Measurements from ENCODE around the gene SLC66A1. TPM values are rescaled to one million over a fixed set of nuclear protein-coding genes. Genes with fewer than 3 reads are reported as not detected.
"Not testable (repeated sequence)": the region's sequence is repeated elsewhere in the genome, so short reads cannot be mapped to it uniquely, and the experiment has no call there.

SLC66A1 gene
- total RNA-seq, 1 experiment from 2014 or later: 32.8 TPM

DNA sequence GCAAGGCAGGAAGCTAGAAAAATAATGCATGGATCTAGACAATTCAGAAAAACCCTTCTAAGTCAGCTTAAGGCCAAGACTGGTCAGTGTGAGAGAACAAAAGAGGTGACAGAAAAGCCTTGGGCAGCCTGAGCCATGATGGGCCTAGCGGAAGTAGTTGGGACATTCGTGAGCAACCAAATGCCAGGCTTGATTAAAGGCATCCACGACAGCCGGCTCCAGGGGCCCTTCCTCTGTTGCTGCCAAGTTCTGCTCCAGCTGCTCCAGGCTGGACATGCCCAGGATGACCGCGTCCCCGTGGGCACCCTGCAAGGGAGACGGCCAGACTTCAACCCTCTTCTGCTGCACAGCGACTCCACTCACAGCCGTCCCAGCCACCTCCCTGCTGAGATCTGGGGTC is 8.0 kb upstream of the SLC66A1 start:
- not testable (repeated sequence) for DNase-seq (ENCODE audit: low read depth)

- no peak for DNase-seq (ENCODE audit: low read depth)
Measured at GRCh38 chr1:19305880-19306279, 6.2 kb upstream of the SLC66A1 start.

DNA sequence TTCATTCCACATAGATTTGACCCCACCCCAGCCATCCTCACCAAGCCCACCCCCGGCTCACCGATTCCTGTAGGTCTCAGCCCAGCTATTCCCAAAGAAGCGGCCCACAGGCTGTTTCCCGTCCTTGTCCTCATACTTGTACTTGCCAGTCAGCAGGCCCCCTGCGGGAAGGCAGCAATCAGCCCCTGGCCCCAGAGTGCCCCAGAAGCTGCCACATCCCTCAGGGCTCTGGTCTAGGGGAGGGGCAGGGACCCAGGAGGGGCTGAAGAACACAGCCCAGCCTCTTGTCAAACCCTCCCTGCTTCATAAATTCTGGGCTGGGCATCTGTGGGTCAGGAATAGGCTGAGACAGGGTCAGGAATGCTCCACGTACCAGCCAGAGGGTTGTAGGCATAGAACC is 5.2 kb upstream of the SLC66A1 start:
- no peak for DNase-seq (ENCODE audit: low read depth)

GRCh38 chr1:19307794-19308508 is 4.2 kb upstream of the SLC66A1 start:
- no peak for DNase-seq (ENCODE audit: low read depth)

DNA sequence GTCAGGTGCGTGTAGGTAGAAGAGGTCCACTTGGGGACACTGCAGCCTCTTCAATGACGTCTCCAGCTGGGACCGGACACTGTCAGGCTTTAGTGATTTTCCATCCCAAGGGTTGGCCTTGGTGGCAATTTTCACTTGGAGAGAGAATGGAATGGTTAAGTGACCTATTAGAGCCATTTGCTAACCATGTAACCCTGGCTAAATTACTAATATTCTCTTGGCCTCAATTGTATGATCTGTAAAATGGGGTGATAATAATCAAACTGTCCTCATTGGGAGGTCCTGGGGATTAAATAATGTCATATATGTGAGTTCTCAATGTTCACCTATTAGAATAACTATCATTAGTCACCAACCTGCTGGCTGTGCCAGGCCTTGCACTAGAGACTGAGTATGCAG is 3.6 kb upstream of the SLC66A1 start:
- DNase-seq (ENCODE audit: low read depth): no peak

GRCh38 chr1:19309123-19309813 is 2.9 kb upstream of the SLC66A1 start:
- DNase-seq (ENCODE audit: low read depth): peak; percentile 83

DNA sequence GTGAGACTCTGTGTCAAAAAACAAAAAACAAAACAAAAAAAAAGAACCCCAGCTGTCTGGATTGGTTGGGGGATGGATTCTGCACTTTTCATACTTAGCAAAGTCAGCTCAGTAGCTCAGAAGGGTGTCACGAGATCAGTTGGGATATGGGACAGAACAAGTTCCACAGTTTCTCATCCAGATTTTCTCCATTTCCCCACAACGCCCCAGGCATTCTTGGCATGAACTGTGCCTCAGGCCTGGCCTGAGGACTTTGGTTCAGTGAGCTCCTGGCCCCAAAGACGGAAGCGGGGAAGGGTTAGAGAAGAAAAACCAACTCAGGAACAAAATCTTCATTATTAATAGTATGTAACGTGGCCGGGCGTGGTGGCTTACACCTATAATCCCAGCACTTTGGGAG is 2.1 kb upstream of the SLC66A1 start:
- no peak for DNase-seq (ENCODE audit: low read depth)

GRCh38 chr1:19310720-19311502 is 1.2 kb upstream of the SLC66A1 start:
- peak; percentile 27 for DNase-seq (ENCODE audit: low read depth)

GRCh38 chr1:19311503-19311930 is 609 bp upstream of the SLC66A1 start:
- peak; percentile 29 for DNase-seq (ENCODE audit: low read depth)

DNA sequence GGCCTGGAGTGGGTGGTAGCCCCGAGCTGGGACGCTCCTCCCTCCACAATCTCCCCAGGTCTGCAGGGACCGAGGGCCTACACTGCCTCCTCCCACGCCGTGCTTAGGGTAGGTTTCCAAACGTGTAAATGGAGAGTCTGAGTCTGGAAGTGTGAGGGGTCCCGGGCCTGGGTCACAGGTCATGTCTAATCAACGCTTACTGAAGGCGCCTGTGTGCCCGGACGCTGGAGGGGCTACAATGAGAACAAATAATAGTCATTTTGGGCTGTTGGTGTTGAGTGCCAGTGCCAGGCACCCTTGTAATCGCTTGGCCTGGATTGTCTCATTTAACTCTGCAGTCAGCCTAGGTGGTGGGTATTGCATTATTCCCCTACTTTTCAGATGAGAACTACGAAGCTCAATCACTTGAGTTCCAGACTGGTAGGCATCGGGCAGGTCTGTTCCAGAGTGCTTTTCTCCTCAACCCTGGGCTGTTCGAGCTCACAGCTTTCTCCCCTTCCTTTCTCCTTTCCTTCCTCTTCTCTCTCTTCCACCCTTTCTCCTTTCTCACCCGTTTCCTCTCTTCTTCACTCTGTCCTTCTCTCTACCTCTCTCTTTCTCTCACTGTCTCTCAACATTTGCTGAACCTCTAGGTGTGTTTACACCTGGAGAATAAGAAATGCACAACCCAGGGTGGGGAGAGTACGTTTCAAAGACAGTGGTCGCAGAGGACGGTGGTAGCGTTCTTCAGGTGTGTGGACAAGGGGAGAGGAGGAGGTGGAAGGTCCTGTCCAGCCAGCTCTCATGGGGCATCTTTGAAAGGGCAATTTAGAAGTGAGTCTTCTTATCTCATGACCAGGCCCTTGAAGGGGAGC is 883 bp downstream of the SLC66A1 start:
- DNase-seq (ENCODE audit: low read depth): no peak

- no peak for DNase-seq (ENCODE audit: low read depth)
Measured at GRCh38 chr1:19313636-19313959, 1.5 kb downstream of the SLC66A1 start.

- DNase-seq (ENCODE audit: low read depth): no peak
Measured at GRCh38 chr1:19313961-19314882, 2.1 kb downstream of the SLC66A1 start.

DNA sequence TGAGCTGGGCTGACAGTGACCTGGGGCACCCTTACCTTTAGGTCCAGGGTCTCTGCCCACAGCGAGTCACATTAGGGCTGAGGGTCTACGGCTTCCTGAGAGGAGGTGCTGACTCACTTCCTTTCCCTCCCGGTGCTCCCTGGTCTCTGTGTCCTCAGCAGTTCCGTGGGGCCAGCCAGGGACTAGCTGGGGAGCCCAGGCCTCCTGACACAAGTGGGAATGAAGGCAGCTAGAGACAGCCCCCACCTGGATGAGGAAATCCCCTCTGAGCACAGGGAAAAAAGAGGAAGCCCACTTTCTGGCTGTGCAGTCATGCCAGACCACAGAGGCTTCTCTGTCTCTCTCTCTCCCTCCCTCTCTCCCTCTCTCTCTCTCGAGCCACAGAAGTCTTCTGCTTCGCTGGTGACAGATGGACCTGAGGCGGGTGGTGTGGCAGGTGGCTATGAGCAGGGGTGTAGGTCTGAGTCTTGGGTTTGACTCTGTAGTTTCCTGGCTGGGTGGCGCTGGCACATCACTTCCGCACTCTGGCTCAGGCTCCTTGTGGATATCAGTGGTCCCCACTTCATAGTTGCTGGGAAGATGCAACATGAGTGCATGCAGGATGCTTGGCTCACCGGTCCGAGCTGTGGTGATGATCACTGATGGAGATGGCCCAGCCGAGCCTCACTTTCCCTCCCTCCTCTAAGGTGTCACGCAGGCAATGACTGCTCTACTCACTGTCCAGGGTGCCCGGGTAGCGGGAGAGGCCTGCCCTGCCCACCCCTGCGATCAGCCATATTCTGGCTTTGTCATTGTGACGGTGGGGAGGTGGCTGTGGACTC is 3.5 kb downstream of the SLC66A1 start:
- DNase-seq (ENCODE audit: low read depth): peak; percentile 34

DNA sequence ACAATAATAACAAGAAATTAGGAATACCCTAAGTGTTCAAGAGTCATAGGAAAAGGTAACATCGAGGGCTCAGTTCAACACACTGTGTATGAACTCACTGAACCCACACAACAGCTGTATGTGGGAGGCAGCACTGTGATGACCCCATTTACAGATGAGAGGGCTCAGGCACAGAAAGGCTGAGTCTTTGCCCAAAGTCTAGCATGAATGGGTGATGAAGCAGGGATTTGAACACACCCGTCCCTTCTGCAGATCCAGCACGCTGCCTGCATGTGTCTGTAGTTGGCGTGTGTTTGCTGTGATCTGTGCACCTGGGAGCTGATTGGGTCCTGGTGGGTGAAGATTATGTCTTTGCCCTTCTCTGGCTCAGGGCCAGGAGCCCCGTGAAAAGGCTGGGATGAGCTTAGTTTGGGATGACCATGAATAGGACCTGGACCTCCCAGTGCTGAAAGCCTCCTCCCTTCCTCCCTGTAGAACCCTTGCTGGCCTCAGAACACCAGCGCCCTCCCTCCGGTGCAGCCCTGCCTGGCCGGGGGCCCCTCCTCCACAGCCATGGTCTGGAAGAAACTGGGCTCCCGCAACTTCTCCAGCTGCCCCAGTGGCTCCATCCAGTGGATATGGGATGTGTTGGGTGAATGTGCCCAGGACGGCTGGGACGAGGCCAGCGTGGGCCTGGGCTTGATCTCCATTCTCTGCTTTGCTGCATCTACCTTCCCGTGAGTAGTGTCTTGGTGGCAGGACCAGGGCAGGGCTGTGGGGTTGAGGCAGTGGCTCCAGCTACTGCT is 5.2 kb downstream of the SLC66A1 start:
- DNase-seq (ENCODE audit: low read depth): peak; percentile 31

GRCh38 chr1:19319196-19319595 is 7.1 kb downstream of the SLC66A1 start:
- no peak for DNase-seq (ENCODE audit: low read depth)

- no peak for DNase-seq (ENCODE audit: low read depth)
Measured at GRCh38 chr1:19321071-19321470, 8.9 kb downstream of the SLC66A1 start.

DNA sequence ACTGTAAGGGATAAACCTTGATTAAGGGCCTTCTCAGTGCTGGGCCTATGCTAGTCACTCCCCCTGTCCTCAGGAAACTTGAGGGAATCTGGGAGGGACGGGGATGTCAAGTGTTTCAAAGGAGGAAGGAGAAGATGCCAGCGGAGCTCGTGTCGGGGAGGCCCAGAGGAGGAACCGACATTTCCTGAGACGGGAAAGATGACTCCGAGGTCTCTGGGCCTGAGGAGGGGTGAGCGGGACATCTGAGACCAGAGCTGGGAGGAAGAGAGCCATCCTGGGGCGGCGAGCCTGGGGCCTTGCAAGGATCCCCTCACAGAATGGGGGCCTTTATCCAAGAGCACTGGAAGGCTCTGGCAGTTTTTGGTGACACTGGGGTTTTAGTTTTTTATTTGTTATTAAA is 10.4 kb downstream of the SLC66A1 start:
- no peak for DNase-seq (ENCODE audit: low read depth)

GRCh38 chr1:19323987-19324664 is 12.0 kb downstream of the SLC66A1 start:
- no peak for DNase-seq (ENCODE audit: low read depth)

Measured in LHCN-M2 (cell line).